Smooth muscle cell (in vitro differentiated cells): ENCODE measurements around the gene STRN3. TPM values are rescaled to one million over a fixed set of nuclear protein-coding genes. Genes with fewer than 3 reads are reported as not detected.

ENCODE experiments used
- DNase-seq: peaks from one replicate; lab custom pipeline; 2025; ENCODE audit not compliant: unreplicated experiment; lab: John Stamatoyannopoulos, UW
- H2AFZ ChIP-seq: fragments of 200-600 bp; sonication (generic); 2 replicates; pipeline ENCODE4 v1.6.0; 2016; ENCODE audit warnings: antibody characterized with exemption, low read depth, mild to moderate bottlenecking
- H3F3A ChIP-seq: fragments of 200-600 bp; sonication (generic); 2 replicates; pipeline ENCODE4 v1.6.0; 2017; ENCODE audit warnings: antibody characterized with exemption, low read depth
- H3K27ac ChIP-seq: fragments of 200-600 bp; sonication (generic); 2 replicates; pipeline ENCODE4 v1.5.1; 2016; ENCODE audit warnings: low read depth, mild to moderate bottlenecking
- H3K27me3 ChIP-seq: fragments of 200-600 bp; sonication (generic); 2 replicates; pipeline ENCODE4 v1.6.1; 2016; ENCODE audit warnings: low read depth, mild to moderate bottlenecking
- H3K36me3 ChIP-seq: fragments of 200-600 bp; sonication (generic); 2 replicates; pipeline ENCODE4 v1.5.1; 2016; ENCODE audit warnings: low read depth
- H3K4me1 ChIP-seq: fragments of 200-600 bp; sonication (generic); 2 replicates; pipeline ENCODE4 v1.5.1; 2016; ENCODE audit warnings: low read depth
- H3K4me2 ChIP-seq: fragments of 200-600 bp; sonication (generic); 2 replicates; pipeline ENCODE4 v1.6.0; 2016; ENCODE audit warnings: mild to moderate bottlenecking
- H3K4me3 ChIP-seq: fragments of 200-600 bp; sonication (generic); 2 replicates; pipeline ENCODE4 v1.5.1; 2016; ENCODE audit warnings: mild to moderate bottlenecking
- H3K79me2 ChIP-seq: fragments of 200-600 bp; sonication (generic); 2 replicates; pipeline ENCODE4 v1.6.0; 2016; ENCODE audit warnings: low read depth, mild to moderate bottlenecking
- H3K9ac ChIP-seq: fragments of 200-600 bp; sonication (generic); 2 replicates; pipeline ENCODE4 v1.6.0; 2016; ENCODE audit warnings: low read depth
- H3K9me3 ChIP-seq: fragments of 200-600 bp; sonication (generic); replicated peaks from 2 replicates; pipeline ENCODE4 v1.5.1; 2016; ENCODE audit warnings: low read depth
- H4K20me1 ChIP-seq: fragments of 200-600 bp; sonication (generic); 2 replicates; pipeline ENCODE4 v1.6.0; 2016; ENCODE audit warnings: low read depth
- CTCF ChIP-seq: fragments of 200-600 bp; sonication (generic); IDR thresholded peaks from 2 replicates; pipeline ENCODE4 v1.5.1; 2017; ENCODE audit warnings: borderline replicate concordance, mild to moderate bottlenecking, antibody characterized with exemption; ENCODE audit not compliant: insufficient read depth, poor library complexity, severe bottlenecking
- WGBS: methylation state at CpG from one replicate; pipeline ENCODE4 v1.1.7; 2016; ENCODE audit warnings: low lambda C conversion rate; 5-methylcytosine and 5-hydroxymethylcytosine counted together
- polyA plus RNA-seq: library from polyadenylated mRNA; unstranded; fragments of >200 nt; fragmentation: Nextera tagmentation; extraction: Ambion mirVana; gene quantifications from 2 replicates; pipeline ENCODE4 v1.2.1, GENCODE V29; 2016
- total RNA-seq: library from RNA; depleted of rRNA; stranded (reverse); fragments of >200 nt; gene quantifications from 2 replicates; pipeline ENCODE4 v1.2.3, GENCODE V29; 2014

The STRN3 gene
- total and polyA plus RNA-seq, 2 experiments from 2014 or later = 6.8 to 43.6 TPM

GRCh38 chr14:31030469-31030868 lies 4.3 kb upstream of the STRN3 start:
- no peaks in the 10 kb centered on the region for H3K9me3 ChIP-seq
- H4K20me1 ChIP-seq = no peaks in the 10 kb centered on the region
- H3K4me3 ChIP-seq = no peak overlapping the region
- TF ChIP-seq CTCF = no peak
- no peak overlapping the region for H3K9ac ChIP-seq
- no peaks in the 10 kb centered on the region for H3K27me3 ChIP-seq
- no peak overlapping the region for H2AFZ ChIP-seq
- no peak overlapping the region for H3K4me2 ChIP-seq
- 94% methylated on average over 5 of the region's 5 CpGs for WGBS
- no peaks in the 10 kb centered on the region for H3K36me3 ChIP-seq
- peaks cover 4% of the 10 kb centered on the region for H3K4me1 ChIP-seq
- H3K79me2 ChIP-seq = peaks cover 40% of the 10 kb centered on the region
- H3F3A ChIP-seq = peaks cover 12% of the 10 kb centered on the region
- DNase-seq = no peak
- H3K27ac ChIP-seq = no peak overlapping the region

GRCh38 chr14:31029016-31029970 lies 3.1 kb upstream of the STRN3 start:
- Histone ChIP-seq H3K36me3 (no peaks in the 10 kb centered on the region), H3K4me3 (no peak overlapping the region), H3K4me2 (no peak overlapping the region), H3F3A (peaks cover 12% of the 10 kb centered on the region), H3K27me3 (no peaks in the 10 kb centered on the region), H3K9ac (no peak overlapping the region), H2AFZ (no peak overlapping the region), H3K9me3 (no peaks in the 10 kb centered on the region), H3K27ac (no peak overlapping the region), H3K4me1 (peaks cover 6% of the 10 kb centered on the region), H3K79me2 (peaks cover 52% of the 10 kb centered on the region), H4K20me1 (peaks cover 12% of the 10 kb centered on the region)
- WGBS = 93% methylated on average over 3 of the region's 3 CpGs
- TF ChIP-seq CTCF = no peak
- DNase-seq = no peak

DNA sequence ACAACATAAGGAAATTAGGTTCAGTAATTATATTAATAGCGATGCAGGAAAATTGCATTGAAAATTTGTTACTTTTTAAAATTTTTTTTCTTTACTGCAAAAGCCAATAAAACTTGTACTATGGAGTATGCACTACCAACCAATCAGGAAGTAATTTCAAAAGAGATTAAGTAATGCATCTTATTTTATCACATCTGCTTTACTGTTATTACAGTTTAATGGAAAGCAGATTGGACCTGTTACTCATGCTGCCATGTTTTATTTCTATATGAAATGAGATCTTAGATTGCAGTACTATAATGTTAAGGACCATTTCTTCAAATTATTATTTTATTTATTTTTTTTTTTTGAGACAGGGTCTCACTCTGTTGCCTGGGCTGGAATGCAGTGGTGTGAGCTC lies 1.7 kb upstream of the STRN3 start:
- Histone ChIP-seq H3K4me2 (peak overlapping the region; percentile 95), H3K79me2 (peaks cover 65% of the 10 kb centered on the region), H3K4me1 (peaks cover 20% of the 10 kb centered on the region), H2AFZ (no peak overlapping the region), H3K9me3 (no peaks in the 10 kb centered on the region), H3K27me3 (no peaks in the 10 kb centered on the region), H3K36me3 (no peaks in the 10 kb centered on the region), H3K4me3 (peak overlapping the region; percentile 99), H3F3A (peaks cover 12% of the 10 kb centered on the region), H3K27ac (peak overlapping the region; percentile 95), H4K20me1 (peaks cover 26% of the 10 kb centered on the region), H3K9ac (no peak overlapping the region)
- DNase-seq = no peak
- TF ChIP-seq CTCF = no peak
- WGBS = 94% methylated on average over 1 of the region's 1 CpG
